Neutrophil (primary cell): ENCODE data around the gene PPP2R2D.
A peak's percentile ranks its signal among the peaks of the same experiment; 100 is the strongest.

ENCODE experiments used
- H3K27ac ChIP-seq: fragments of 200-600 bp; sonication (generic); 2 replicates; pipeline ENCODE4 v1.5.1; 2016; ENCODE audit warnings: mild to moderate bottlenecking, moderate library complexity
- H3K27me3 ChIP-seq: fragments of 200-600 bp; sonication (generic); 2 replicates; pipeline ENCODE4 v1.6.0; 2016; ENCODE audit warnings: mild to moderate bottlenecking
- H3K36me3 ChIP-seq: fragments of 200-600 bp; sonication (generic); 2 replicates; pipeline ENCODE4 v1.5.1; 2017
- H3K4me1 ChIP-seq, 2 experiments: fragments of 200-600 bp in 1 of 2; sonication (generic) in 1 of 2; 1 replicate in 1 of 2; 2 replicates in 1 of 2; pipeline versions ENCODE4 v1.5.1 to v1.6.1; 2013 to 2016; ENCODE audit warnings: low read depth in 1 of 2, low read length in 1 of 2, mild to moderate bottlenecking in 1 of 2, moderate library complexity in 1 of 2; ENCODE audit not compliant: control insufficient read depth in 1 of 2, insufficient read depth in 1 of 2
- H3K4me3 ChIP-seq, 2 experiments: fragments of 200-600 bp in 1 of 2; sonication (generic) in 1 of 2; 1 replicate in 1 of 2; 2 replicates in 1 of 2; pipeline ENCODE4 v1.5.1; 2013 to 2016; ENCODE audit warnings: low read depth in 1 of 2, low read length in 1 of 2, mild to moderate bottlenecking in 1 of 2, moderate library complexity in 1 of 2
- H3K9me3 ChIP-seq: fragments of 200-600 bp; sonication (generic); 2 replicates; pipeline ENCODE4 v1.5.1; 2016
- CTCF ChIP-seq: fragments of 200-600 bp; sonication (generic); IDR thresholded peaks from 2 replicates; pipeline ENCODE4 v1.5.1; 2016; ENCODE audit warnings: antibody characterized with exemption

PPP2R2D gene

DNA sequence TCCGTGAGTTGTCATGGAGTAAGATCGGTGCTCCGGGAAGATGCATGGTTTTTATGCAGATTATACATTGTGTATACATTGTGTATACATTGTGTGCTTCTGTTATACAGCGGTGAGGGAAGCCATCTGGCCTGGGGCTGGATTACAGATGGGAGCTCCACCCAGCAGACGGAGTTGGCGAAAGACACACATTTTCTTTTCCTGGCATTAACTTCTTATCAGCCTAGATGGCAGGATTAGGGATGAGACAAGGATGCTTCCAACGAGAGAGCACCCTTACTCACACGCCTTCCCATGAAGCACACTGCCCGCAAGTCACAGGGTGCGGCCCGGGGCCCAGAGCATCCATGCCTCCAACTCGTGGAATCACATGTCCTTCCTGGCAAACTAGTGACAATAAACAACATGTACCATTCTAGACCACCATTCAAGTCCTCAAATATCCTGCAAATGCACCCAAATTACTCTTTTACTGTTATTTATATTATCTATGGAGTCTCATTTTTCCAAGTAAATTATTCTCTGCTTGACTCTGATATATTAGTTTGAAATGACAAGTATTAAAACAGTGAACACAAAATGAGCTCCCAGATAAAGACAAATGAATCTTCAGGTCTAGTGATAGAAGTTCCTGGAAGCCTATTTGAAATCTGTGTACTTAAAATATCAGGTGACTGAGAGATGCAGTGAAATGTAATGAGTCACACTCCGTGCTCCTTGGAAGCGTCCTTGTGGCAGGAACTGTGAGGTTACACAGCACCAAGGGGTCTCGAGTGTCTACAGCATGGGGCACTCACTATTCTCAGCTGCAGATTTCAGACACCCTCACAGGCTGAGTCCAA, 29.8 kb upstream of the PPP2R2D start:
- H3K27ac ChIP-seq: no peak overlapping the region
- no peak overlapping the region for H3K4me3 ChIP-seq
- no peak for TF ChIP-seq CTCF
- H3K4me1 ChIP-seq: no peaks in the 10 kb centered on the region
- no peaks in the 10 kb centered on the region for H3K36me3 ChIP-seq
- peaks cover 12% of the 10 kb centered on the region for H3K27me3 ChIP-seq
- no peaks in the 10 kb centered on the region for H3K9me3 ChIP-seq

GRCh38 chr10:131871673-131872005, 29.2 kb upstream of the PPP2R2D start:
- Histone ChIP-seq H3K36me3 (no peaks in the 10 kb centered on the region), H3K4me3 (no peak overlapping the region), H3K27ac (no peak overlapping the region), H3K9me3 (no peaks in the 10 kb centered on the region), H3K4me1 (no peaks in the 10 kb centered on the region), H3K27me3 (peaks cover 12% of the 10 kb centered on the region)
- TF ChIP-seq CTCF: no peak

DNA sequence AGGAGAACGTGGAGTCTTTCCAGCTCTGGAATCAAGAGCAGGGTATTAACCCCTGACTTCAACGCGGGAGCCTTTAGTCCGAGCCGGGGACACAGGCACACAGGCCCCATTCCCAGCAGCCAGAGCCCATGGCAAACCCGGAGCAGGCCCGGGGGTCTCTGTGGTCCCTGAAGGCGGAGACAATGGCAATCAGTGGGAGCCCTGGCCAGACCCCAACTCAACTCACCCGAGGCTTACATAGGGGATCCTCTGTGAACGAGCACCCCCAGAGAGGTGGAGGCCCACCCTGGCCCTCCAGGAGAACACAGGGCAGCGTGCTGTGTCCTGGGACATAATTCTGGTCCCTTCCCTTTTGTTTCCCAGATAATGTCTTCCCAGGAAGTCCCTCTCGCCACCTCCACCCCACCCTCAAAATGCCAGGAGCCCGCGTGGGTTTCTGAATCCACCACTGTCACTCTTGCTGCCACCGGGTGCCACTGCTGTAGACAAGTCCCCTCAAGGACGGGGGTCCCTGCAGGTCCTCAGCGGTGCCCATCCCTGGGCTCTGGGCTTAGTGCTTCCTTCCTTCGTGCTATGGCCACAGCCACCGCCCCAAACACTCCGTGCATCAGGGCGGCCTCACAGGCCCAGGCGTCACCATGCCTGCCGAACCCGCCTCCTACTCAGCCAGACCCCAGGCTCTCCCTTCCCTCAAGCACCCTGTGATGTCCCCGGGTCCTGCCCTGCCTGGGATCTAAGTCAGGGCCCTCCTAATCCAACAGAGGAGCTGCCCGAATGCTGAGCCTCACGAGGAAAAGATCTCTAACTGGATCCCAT, 28.6 kb upstream of the PPP2R2D start:
- peaks cover 12% of the 10 kb centered on the region for H3K27me3 ChIP-seq
- H3K27ac ChIP-seq: no peak overlapping the region
- H3K36me3 ChIP-seq: no peaks in the 10 kb centered on the region
- H3K4me1 ChIP-seq: no peaks in the 10 kb centered on the region
- no peaks in the 10 kb centered on the region for H3K9me3 ChIP-seq
- no peak overlapping the region for H3K4me3 ChIP-seq
- no peak for TF ChIP-seq CTCF

GRCh38 chr10:131872827-131873375, 27.9 kb upstream of the PPP2R2D start:
- no peak overlapping the region for H3K4me3 ChIP-seq
- no peak for TF ChIP-seq CTCF
- H3K36me3 ChIP-seq: no peaks in the 10 kb centered on the region
- H3K4me1 ChIP-seq: no peaks in the 10 kb centered on the region
- H3K27me3 ChIP-seq: peaks cover 13% of the 10 kb centered on the region
- no peak overlapping the region for H3K27ac ChIP-seq
- H3K9me3 ChIP-seq: no peaks in the 10 kb centered on the region

- Histone ChIP-seq H3K4me1 (no peaks in the 10 kb centered on the region), H3K4me3 (no peak overlapping the region), H3K27ac (no peak overlapping the region), H3K36me3 (no peaks in the 10 kb centered on the region), H3K27me3 (peaks cover 22% of the 10 kb centered on the region), H3K9me3 (no peaks in the 10 kb centered on the region)
- peak; percentile 41 for TF ChIP-seq CTCF
Observed at GRCh38 chr10:131874991-131875451, 25.8 kb upstream of the PPP2R2D start.
